HepG2 (cell line): ENCODE measurements around the gene ZNF234. TPM values are rescaled to one million over a fixed set of nuclear protein-coding genes. Genes with fewer than 3 reads are reported as not detected.

ENCODE experiments used
- ATAC-seq: fragments of 200-7000 bp; cut with Tn5 transposase; 3 replicates; pipeline ENCODE4 v1.9.1; 2020; ENCODE audit warnings: mild to moderate bottlenecking, moderate library complexity
- BruUV-seq: library from RNA; stranded (reverse); fragments of 400-500 nt; replicated peaks from 2 replicates; lab custom pipeline; 2021; lab: Mats Ljungman, UMichigan
- CTCF ChIA-PET: fragments of 300-600 bp; formaldehyde crosslinking; extraction: SDS; loops from one replicate; lab custom pipeline; 2021; ENCODE audit warnings: low total read pairs, inconsistent platforms, low intra/inter-chr PET ratio; lab: Yijun Ruan, JAX
- POLR2A ChIA-PET: fragments of 350-600 bp; sonication (Branson Sonifier 250); formaldehyde crosslinking; loops from one replicate; lab custom pipeline; 2020; ENCODE audit warnings: antibody characterized with exemption, inconsistent platforms; lab: Yijun Ruan, JAX
- DNase-seq: peaks from one replicate; pipeline ENCODE4 v3.0.0-alpha.2; 2015; ENCODE audit warnings: low spot score
- FAIRE-seq: peaks from 3 replicates; lab custom pipeline; 2011; peaks lifted over from hg19 to GRCh38; lab: Jason Lieb, UNC
- H2AFZ ChIP-seq: one replicate; pipeline ENCODE4 v1.6.1; 2011; ENCODE audit warnings: low read length, inconsistent platforms
- H3K27ac ChIP-seq: fragments of 300-600 bp; 3 replicates; pipeline ENCODE4 v1.8.0; 2011; ENCODE audit warnings: mixed run types, mild to moderate bottlenecking, mixed read lengths, low read length, inconsistent platforms; ENCODE audit not compliant: insufficient read depth; ENCODE audit errors: extremely low read length
- H3K27me3 ChIP-seq, 2 experiments: fragments of 200-600 bp in 1 of 2; 2 replicates in 1 of 2; 3 replicates in 1 of 2; pipeline versions ENCODE4 v1.6.0 to v1.8.0; 2011; ENCODE audit warnings: low read length in 2 of 2, mild to moderate bottlenecking in 2 of 2, moderate library complexity in 2 of 2, inconsistent platforms in 1 of 2; ENCODE audit not compliant: insufficient read depth in 2 of 2, control insufficient read depth in 1 of 2
- H3K36me3 ChIP-seq, 2 experiments: fragments of 200-600 bp in 1 of 2; replicated peaks in 1 of 2; 2 replicates in 1 of 2; 3 replicates in 1 of 2; pipeline versions ENCODE4 v1.5.1 to v1.8.0; 2011; ENCODE audit warnings: low read length in 2 of 2, inconsistent platforms in 1 of 2; ENCODE audit not compliant: insufficient read depth in 2 of 2, control insufficient read depth in 1 of 2
- H3K4me1 ChIP-seq: 2 replicates; pipeline ENCODE4 v1.5.1; 2012; ENCODE audit warnings: low read length, inconsistent platforms; ENCODE audit not compliant: insufficient read depth
- H3K4me2 ChIP-seq: 2 replicates; pipeline ENCODE4 v1.6.0; 2011; ENCODE audit warnings: low read depth, low read length, inconsistent platforms
- H3K4me3 ChIP-seq, 3 experiments: fragments of 200-600 bp in 1 of 3; sonication (generic), shearing (Covaris generic) in 1 of 3; replicated peaks in 1 of 3; 2 replicates each; pipeline ENCODE4 v1.5.1; 2011 to 2016; ENCODE audit warnings: low read length in 3 of 3, inconsistent platforms in 2 of 3, low read depth in 2 of 3, mild to moderate bottlenecking in 2 of 3, control low read depth in 1 of 3, mixed read lengths in 1 of 3; ENCODE audit not compliant: insufficient read depth in 1 of 3
- H3K79me2 ChIP-seq: one replicate; pipeline ENCODE4 v1.6.1; 2011; ENCODE audit warnings: low read length, inconsistent platforms; ENCODE audit not compliant: insufficient read depth
- H3K9ac ChIP-seq: 2 replicates; pipeline ENCODE4 v1.6.0; 2011; ENCODE audit warnings: mild to moderate bottlenecking, low read depth, low read length, inconsistent platforms; ENCODE audit not compliant: insufficient read depth
- H3K9me3 ChIP-seq: 2 replicates; pipeline ENCODE4 v1.5.1; 2012; ENCODE audit warnings: mild to moderate bottlenecking, low read length
- H4K20me1 ChIP-seq: 2 replicates; pipeline ENCODE4 v1.6.0; 2011; ENCODE audit warnings: inconsistent platforms, mild to moderate bottlenecking, low read length, moderate library complexity; ENCODE audit not compliant: insufficient read depth
- AGO1 ChIP-seq: fragments of 200-400 bp; formaldehyde crosslinking; IDR thresholded peaks from 2 replicates; pipeline ENCODE4 v1.6.1; 2017; ENCODE audit warnings: mild to moderate bottlenecking, low read depth, low read length, moderate library complexity; ENCODE audit not compliant: poor library complexity, severe bottlenecking
- DNMT1 ChIP-seq: sonication (generic); formaldehyde crosslinking; IDR thresholded peaks from 2 replicates; pipeline ENCODE4 v1.5.1; 2020; ENCODE audit warnings: mild to moderate bottlenecking, missing genetic modification reagents
- HES4 ChIP-seq: sonication (generic); formaldehyde crosslinking; IDR thresholded peaks from 2 replicates; pipeline ENCODE4 v1.9.0; 2021; ENCODE audit warnings: mild to moderate bottlenecking, missing genetic modification reagents, borderline replicate concordance
- HMG20B ChIP-seq: conservative IDR thresholded peaks from 2 replicates; pipeline ENCODE4 v1.6.1; 2016; ENCODE audit warnings: missing genetic modification reagents, missing compliant biosample characterization
- KLF6 ChIP-seq: IDR thresholded peaks from 2 replicates; pipeline ENCODE4 v1.8.0; 2016; ENCODE audit warnings: missing biosample characterization, missing genetic modification reagents
- NFKBIZ ChIP-seq: IDR thresholded peaks from 2 replicates; pipeline ENCODE4 v1.6.1; 2018; ENCODE audit warnings: missing genetic modification reagents, missing compliant biosample characterization
- RBAK ChIP-seq: sonication (generic); formaldehyde crosslinking; IDR thresholded peaks from 2 replicates; pipeline ENCODE4 v1.5.1; 2020; ENCODE audit warnings: mild to moderate bottlenecking, missing genetic modification reagents
- ZNF557 ChIP-seq: sonication (generic); formaldehyde crosslinking; IDR thresholded peaks from 2 replicates; pipeline ENCODE4 v1.4.0; 2020; ENCODE audit warnings: missing genetic modification reagents
- ZNF781 ChIP-seq: sonication (generic); formaldehyde crosslinking; IDR thresholded peaks from 2 replicates; pipeline ENCODE4 v1.5.1; 2020; ENCODE audit warnings: borderline replicate concordance, mild to moderate bottlenecking, missing genetic modification reagents; ENCODE audit errors: not compliant biosample characterization
- WGBS: methylation state at CpG from one replicate; pipeline ENCODE4 v1.1.6; 2017; ENCODE audit warnings: low lambda C conversion rate; 5-methylcytosine and 5-hydroxymethylcytosine counted together
- in situ Hi-C: cut with HindIII; loops from 2 replicates; pipeline ENCODE4 v1.10.0; 2017; ENCODE audit warnings: low pct_unique_long_range_greater_than_20kb; ENCODE audit not compliant: extremely low pct_ligation_motif_present
- intact Hi-C: fragments of 100-400 bp; cut with micrococcal nuclease; formaldehyde crosslinking; loops from one replicate; pipeline ENCODE4 v1.10.0; 2022; ENCODE audit not compliant: unreplicated experiment
- polyA plus RNA-seq, 8 experiments: library from polyadenylated mRNA; depleted of rRNA in 3 of 8; stranded (reverse) in 7 of 8; unstranded in 1 of 8; fragments of >200 nt; fragmentation: Illumina TruSeq in 4 of 8; extraction: Trizol in 4 of 8; gene quantifications; 2 replicates each; pipeline versions ENCODE4 v1.2.1 to v1.2.3, GENCODE V29; 2011 to 2016; ENCODE audit warnings: low read depth in 4 of 8, missing spikeins in 1 of 8, mixed read lengths in 1 of 8; ENCODE audit not compliant: insufficient read depth in 1 of 8
- total RNA-seq, 5 experiments: library from RNA; depleted of rRNA; stranded (reverse); fragments of >200 nt; fragmentation: Illumina TruSeq; extraction: Trizol; gene quantifications; 2 replicates each; pipeline ENCODE4 v1.2.3, GENCODE V29; 2016; ENCODE audit warnings: low read depth in 1 of 5
- TF ChIP-seq, protein P1 (sequence below): sonication (generic); formaldehyde crosslinking; IDR thresholded peaks from 2 replicates; pipeline ENCODE4 v1.4.0; 2020; ENCODE audit warnings: missing genetic modification reagents
- TF ChIP-seq, protein P2 (sequence below): sonication (generic); formaldehyde crosslinking; conservative IDR thresholded peaks from 2 replicates; pipeline ENCODE4 v1.4.0; 2020; ENCODE audit warnings: missing genetic modification reagents
- TF ChIP-seq, protein P3 (sequence below): sonication (generic); formaldehyde crosslinking; IDR thresholded peaks from 2 replicates; pipeline ENCODE4 v1.4.0; 2020; ENCODE audit warnings: mild to moderate bottlenecking, low read depth, missing genetic modification reagents
- TF ChIP-seq, protein P4 (sequence below): sonication (generic); formaldehyde crosslinking; IDR thresholded peaks from 2 replicates; pipeline ENCODE4 v1.9.0; 2021; ENCODE audit warnings: missing genetic modification reagents, borderline replicate concordance
- TF ChIP-seq, protein P5 (sequence below): sonication (generic); formaldehyde crosslinking; IDR thresholded peaks from 2 replicates; pipeline ENCODE4 v1.5.0; 2020; ENCODE audit warnings: missing genetic modification reagents, mild to moderate bottlenecking, borderline replicate concordance

Gene ZNF234
- total and polyA plus RNA-seq, 2 of the 13 experiments (the other 11 are each of a cell fraction or from before 2014, with no cell fraction given) = 3.5 to 11.2 TPM

DNA sequence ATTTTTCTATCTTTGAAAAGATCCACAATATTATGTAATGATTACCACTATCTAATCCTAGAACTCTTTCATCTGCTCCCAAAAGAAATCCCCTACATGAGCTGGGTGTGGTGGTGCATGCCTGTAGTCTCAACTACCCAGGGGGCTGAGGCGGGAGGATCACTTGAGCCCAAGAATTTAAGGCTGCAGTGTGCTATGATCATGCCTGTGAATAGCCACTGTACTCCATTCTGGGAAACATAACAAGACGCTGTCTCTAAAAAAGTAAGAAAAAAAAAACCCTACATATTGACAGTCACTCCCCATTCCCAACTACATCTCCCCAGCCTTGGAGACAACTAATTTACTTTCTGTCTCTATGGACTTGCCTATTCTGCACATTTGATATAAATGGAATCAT is 22.4 kb downstream of the ZNF234 start:
- no peaks in the 10 kb centered on the region for H3K27me3 ChIP-seq
- TF ChIP-seq NFKBIZ (CRISPR knock-in tag) (no peak), ZNF557 (CRISPR knock-in tag) (no peak), AGO1 (no peak), HMG20B (CRISPR knock-in tag) (no peak), DNMT1 (CRISPR knock-in tag) (no peak), ZNF781 (no peak), KLF6 (CRISPR knock-in tag) (no peak), HES4 (CRISPR knock-in tag) (no peak), RBAK (CRISPR knock-in tag) (no peak)
- TF ChIP-seq, protein P1, sequence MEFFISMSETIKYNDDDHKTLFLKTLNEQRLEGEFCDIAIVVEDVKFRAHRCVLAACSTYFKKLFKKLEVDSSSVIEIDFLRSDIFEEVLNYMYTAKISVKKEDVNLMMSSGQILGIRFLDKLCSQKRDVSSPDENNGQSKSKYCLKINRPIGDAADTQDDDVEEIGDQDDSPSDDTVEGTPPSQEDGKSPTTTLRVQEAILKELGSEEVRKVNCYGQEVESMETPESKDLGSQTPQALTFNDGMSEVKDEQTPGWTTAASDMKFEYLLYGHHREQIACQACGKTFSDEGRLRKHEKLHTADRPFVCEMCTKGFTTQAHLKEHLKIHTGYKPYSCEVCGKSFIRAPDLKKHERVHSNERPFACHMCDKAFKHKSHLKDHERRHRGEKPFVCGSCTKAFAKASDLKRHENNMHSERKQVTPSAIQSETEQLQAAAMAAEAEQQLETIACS (CRISPR knock-in tag) = no peak
- TF ChIP-seq, protein P2, sequence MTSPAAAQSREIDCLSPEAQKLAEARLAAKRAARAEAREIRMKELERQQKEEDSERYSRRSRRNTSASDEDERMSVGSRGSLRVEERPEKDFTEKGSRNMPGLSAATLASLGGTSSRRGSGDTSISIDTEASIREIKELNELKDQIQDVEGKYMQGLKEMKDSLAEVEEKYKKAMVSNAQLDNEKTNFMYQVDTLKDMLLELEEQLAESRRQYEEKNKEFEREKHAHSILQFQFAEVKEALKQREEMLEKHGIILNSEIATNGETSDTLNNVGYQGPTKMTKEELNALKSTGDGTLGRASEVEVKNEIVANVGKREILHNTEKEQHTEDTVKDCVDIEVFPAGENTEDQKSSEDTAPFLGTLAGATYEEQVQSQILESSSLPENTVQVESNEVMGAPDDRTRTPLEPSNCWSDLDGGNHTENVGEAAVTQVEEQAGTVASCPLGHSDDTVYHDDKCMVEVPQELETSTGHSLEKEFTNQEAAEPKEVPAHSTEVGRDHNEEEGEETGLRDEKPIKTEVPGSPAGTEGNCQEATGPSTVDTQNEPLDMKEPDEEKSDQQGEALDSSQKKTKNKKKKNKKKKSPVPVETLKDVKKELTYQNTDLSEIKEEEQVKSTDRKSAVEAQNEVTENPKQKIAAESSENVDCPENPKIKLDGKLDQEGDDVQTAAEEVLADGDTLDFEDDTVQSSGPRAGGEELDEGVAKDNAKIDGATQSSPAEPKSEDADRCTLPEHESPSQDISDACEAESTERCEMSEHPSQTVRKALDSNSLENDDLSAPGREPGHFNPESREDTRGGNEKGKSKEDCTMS (CRISPR knock-in tag) = no peak
- TF ChIP-seq, protein P3, sequence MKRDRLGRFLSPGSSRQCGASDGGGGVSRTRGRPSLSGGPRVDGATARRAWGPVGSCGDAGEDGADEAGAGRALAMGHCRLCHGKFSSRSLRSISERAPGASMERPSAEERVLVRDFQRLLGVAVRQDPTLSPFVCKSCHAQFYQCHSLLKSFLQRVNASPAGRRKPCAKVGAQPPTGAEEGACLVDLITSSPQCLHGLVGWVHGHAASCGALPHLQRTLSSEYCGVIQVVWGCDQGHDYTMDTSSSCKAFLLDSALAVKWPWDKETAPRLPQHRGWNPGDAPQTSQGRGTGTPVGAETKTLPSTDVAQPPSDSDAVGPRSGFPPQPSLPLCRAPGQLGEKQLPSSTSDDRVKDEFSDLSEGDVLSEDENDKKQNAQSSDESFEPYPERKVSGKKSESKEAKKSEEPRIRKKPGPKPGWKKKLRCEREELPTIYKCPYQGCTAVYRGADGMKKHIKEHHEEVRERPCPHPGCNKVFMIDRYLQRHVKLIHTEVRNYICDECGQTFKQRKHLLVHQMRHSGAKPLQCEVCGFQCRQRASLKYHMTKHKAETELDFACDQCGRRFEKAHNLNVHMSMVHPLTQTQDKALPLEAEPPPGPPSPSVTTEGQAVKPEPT (CRISPR knock-in tag) = no peak
- TF ChIP-seq, protein P4, sequence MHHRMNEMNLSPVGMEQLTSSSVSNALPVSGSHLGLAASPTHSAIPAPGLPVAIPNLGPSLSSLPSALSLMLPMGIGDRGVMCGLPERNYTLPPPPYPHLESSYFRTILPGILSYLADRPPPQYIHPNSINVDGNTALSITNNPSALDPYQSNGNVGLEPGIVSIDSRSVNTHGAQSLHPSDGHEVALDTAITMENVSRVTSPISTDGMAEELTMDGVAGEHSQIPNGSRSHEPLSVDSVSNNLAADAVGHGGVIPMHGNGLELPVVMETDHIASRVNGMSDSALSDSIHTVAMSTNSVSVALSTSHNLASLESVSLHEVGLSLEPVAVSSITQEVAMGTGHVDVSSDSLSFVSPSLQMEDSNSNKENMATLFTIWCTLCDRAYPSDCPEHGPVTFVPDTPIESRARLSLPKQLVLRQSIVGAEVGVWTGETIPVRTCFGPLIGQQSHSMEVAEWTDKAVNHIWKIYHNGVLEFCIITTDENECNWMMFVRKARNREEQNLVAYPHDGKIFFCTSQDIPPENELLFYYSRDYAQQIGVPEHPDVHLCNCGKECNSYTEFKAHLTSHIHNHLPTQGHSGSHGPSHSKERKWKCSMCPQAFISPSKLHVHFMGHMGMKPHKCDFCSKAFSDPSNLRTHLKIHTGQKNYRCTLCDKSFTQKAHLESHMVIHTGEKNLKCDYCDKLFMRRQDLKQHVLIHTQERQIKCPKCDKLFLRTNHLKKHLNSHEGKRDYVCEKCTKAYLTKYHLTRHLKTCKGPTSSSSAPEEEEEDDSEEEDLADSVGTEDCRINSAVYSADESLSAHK (CRISPR knock-in tag) = no peak
- TF ChIP-seq, protein P5, sequence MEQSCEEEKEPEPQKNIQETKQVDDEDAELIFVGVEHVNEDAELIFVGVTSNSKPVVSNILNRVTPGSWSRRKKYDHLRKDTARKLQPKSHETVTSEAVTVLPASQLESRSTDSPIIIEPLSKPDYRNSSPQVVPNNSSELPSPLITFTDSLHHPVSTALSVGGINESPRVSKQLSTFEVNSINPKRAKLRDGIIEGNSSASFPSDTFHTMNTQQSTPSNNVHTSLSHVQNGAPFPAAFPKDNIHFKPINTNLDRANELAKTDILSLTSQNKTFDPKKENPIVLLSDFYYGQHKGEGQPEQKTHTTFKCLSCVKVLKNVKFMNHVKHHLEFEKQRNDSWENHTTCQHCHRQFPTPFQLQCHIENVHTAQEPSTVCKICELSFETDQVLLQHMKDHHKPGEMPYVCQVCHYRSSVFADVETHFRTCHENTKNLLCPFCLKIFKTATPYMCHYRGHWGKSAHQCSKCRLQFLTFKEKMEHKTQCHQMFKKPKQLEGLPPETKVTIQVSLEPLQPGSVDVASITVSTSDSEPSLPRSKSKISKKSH (CRISPR knock-in tag) = no peak
- TF ChIP-seq, all 625 proteins: peak for 0
- Histone ChIP-seq H4K20me1 (no peaks in the 10 kb centered on the region), H3K4me1 (peaks cover 21% of the 10 kb centered on the region), H3K9me3 (no peaks in the 10 kb centered on the region), H2AFZ (no peak overlapping the region), H3K4me3 (peak overlapping the region in 2 of 3 experiments; percentile 80 to 96; a peak in 1 of 6 replicates), H3K36me3 (peaks cover 0 to 2% of the 10 kb centered on the region in 2 experiments; a peak in 4 of 5 replicates), H3K4me2 (peak overlapping the region; percentile 92), H3K79me2 (peaks cover 6% of the 10 kb centered on the region), H3K27ac (no peak overlapping the region), H3K9ac (no peak overlapping the region)
- in situ Hi-C loops (no loop called here), intact Hi-C loops (no loop called here)
- POLR2A ChIA-PET = interaction anchor here (1.6 to 3.5 kb wide), 5 partner anchors 10 to 70 kb away, joined by 6 to 36 read pairs (median 18); partner anchors contain the start of genes ZNF224 and ZNF225
- BruUV-seq = no TSS peak
- FAIRE-seq (no peak), DNase-seq (no peak), ATAC-seq (no peak)
- CTCF ChIA-PET = no interaction called here
- WGBS = 80% methylated on average over 2 of the region's 2 CpGs
